ENCODE measurements around the gene HOXA9. TPM values are rescaled to one million over a fixed set of nuclear protein-coding genes. Genes with fewer than 3 reads are reported as not detected.

Gene HOXA9
- total RNA-seq, 1 donor from 2014 or later = not detected

- TF ChIP-seq CTCF (IDR thresholded peaks at IDR 0.05) = no peak
- no peak for TF ChIP-seq EZH2phosphoT487 (IDR thresholded peaks at IDR 0.05)
- TF ChIP-seq EZH2 (IDR thresholded peaks at IDR 0.05) = no peak
- Mint-ChIP-seq H3K27ac (no peak overlapping the region), H3K27me3 (ENCODE audit: insufficient read depth, low read depth) (peaks cover 90% of the 10 kb centered on the region), H3K9me3 (peaks cover 9% of the 10 kb centered on the region), H3K36me3 (no peaks in the 10 kb centered on the region), H3K4me3 (no peak overlapping the region), H3K4me1 (peaks cover 11% of the 10 kb centered on the region)
- no peak overlapping the region for H3K4me3 ChIP-seq
- H3K36me3 ChIP-seq = no peaks in the 10 kb centered on the region
- peaks cover 100% of the 10 kb centered on the region for H3K27me3 ChIP-seq
- peaks cover 5% of the 10 kb centered on the region for H3K4me1 ChIP-seq
- H2AFZ ChIP-seq (replicated peaks) = no peak overlapping the region
- no peak for DNase-seq (ENCODE audit: low spot score)
- no peaks in the 10 kb centered on the region for H3K9me3 ChIP-seq (ENCODE audit: low read depth)
- H3K4me2 ChIP-seq = no peak overlapping the region
- H3F3A ChIP-seq (ENCODE audit: low read depth) = peaks cover 11% of the 10 kb centered on the region
- no peak overlapping the region for H3K27ac ChIP-seq
- H3K79me2 ChIP-seq (ENCODE audit: low read depth) = no peaks in the 10 kb centered on the region
- H4K20me1 ChIP-seq (ENCODE audit: low read depth) = peaks cover 92% of the 10 kb centered on the region
- no peak overlapping the region for H3K9ac ChIP-seq
Measured at GRCh38 chr7:27202862-27203134, 37.5 kb upstream of the HOXA9 start.

- DNase-seq (ENCODE audit: low spot score) = no peak
- Histone ChIP-seq H3K4me3 (no peak overlapping the region), H3K36me3 (no peaks in the 10 kb centered on the region), H2AFZ (replicated peaks) (no peak overlapping the region), H3F3A (ENCODE audit: low read depth) (peaks cover 7% of the 10 kb centered on the region), H3K9me3 (ENCODE audit: low read depth) (no peaks in the 10 kb centered on the region), H3K27me3 (peaks cover 100% of the 10 kb centered on the region), H3K4me1 (no peaks in the 10 kb centered on the region), H3K4me2 (no peak overlapping the region), H3K9ac (no peak overlapping the region), H4K20me1 (ENCODE audit: low read depth) (peaks cover 92% of the 10 kb centered on the region), H3K79me2 (ENCODE audit: low read depth) (no peaks in the 10 kb centered on the region), H3K27ac (no peak overlapping the region)
- no peak overlapping the region for H3K27ac Mint-ChIP-seq
- peak; percentile 71 for TF ChIP-seq EZH2phosphoT487 (IDR thresholded peaks at IDR 0.05)
- TF ChIP-seq EZH2 (IDR thresholded peaks at IDR 0.05) = peak; percentile 93
- no peak for TF ChIP-seq CTCF (IDR thresholded peaks at IDR 0.05)
- H3K9me3 Mint-ChIP-seq = peaks cover 9% of the 10 kb centered on the region
- peaks cover 90% of the 10 kb centered on the region for H3K27me3 Mint-ChIP-seq (ENCODE audit: insufficient read depth, low read depth)
- H3K36me3 Mint-ChIP-seq = no peaks in the 10 kb centered on the region
- no peak overlapping the region for H3K4me3 Mint-ChIP-seq
- H3K4me1 Mint-ChIP-seq = peaks cover 11% of the 10 kb centered on the region
Measured at GRCh38 chr7:27202018-27202861, 36.9 kb upstream of the HOXA9 start.

GRCh38 chr7:27201580-27202017 lies 36.3 kb upstream of the HOXA9 start:
- Histone ChIP-seq H3K27ac (no peak overlapping the region), H3K36me3 (no peaks in the 10 kb centered on the region), H3K9me3 (ENCODE audit: low read depth) (no peaks in the 10 kb centered on the region), H2AFZ (replicated peaks) (no peak overlapping the region), H3K4me3 (no peak overlapping the region), H4K20me1 (ENCODE audit: low read depth) (peaks cover 87% of the 10 kb centered on the region), H3K4me1 (no peaks in the 10 kb centered on the region), H3K27me3 (peaks cover 100% of the 10 kb centered on the region), H3F3A (ENCODE audit: low read depth) (peaks cover 14% of the 10 kb centered on the region), H3K9ac (no peak overlapping the region), H3K79me2 (ENCODE audit: low read depth) (no peaks in the 10 kb centered on the region), H3K4me2 (no peak overlapping the region)
- Mint-ChIP-seq H3K4me1 (peaks cover 11% of the 10 kb centered on the region), H3K36me3 (no peaks in the 10 kb centered on the region), H3K27me3 (ENCODE audit: insufficient read depth, low read depth) (peaks cover 89% of the 10 kb centered on the region), H3K9me3 (peaks cover 9% of the 10 kb centered on the region), H3K4me3 (no peak overlapping the region), H3K27ac (no peak overlapping the region)
- no peak for DNase-seq (ENCODE audit: low spot score)
- no peak for TF ChIP-seq CTCF (IDR thresholded peaks at IDR 0.05)
- no peak for TF ChIP-seq EZH2 (IDR thresholded peaks at IDR 0.05)
- no peak for TF ChIP-seq EZH2phosphoT487 (IDR thresholded peaks at IDR 0.05)
